GM19193 (cell line): ENCODE data around the gene APLP2.

Experiments used
- POLR2A ChIP-seq: IDR thresholded peaks from 4 replicates; pipeline ENCODE4 v1.6.1; 2011; ENCODE audit not compliant: insufficient read depth, insufficient read length; ENCODE audit errors: extremely low read depth

The APLP2 gene

DNA sequence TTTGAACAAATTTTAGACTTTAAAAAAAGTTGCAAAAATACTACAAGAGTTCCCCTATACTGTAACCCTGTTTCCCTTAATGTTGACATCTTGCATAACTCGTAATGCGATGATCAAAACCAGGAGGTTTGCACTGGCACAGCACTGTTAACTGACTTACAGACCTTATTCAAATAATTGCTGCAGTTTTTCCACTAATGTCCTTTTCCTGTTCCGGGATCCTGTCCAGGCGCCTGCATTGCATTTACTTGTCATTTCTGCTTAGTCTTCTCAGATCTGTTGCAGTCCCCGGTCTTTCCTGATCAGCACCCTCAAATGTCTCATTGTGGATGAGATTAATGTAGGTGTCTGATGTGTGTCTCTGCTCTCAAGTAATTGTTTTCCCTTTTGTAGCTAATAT lies 32.0 kb downstream of the APLP2 start:
- TF ChIP-seq POLR2A: no peak

DNA sequence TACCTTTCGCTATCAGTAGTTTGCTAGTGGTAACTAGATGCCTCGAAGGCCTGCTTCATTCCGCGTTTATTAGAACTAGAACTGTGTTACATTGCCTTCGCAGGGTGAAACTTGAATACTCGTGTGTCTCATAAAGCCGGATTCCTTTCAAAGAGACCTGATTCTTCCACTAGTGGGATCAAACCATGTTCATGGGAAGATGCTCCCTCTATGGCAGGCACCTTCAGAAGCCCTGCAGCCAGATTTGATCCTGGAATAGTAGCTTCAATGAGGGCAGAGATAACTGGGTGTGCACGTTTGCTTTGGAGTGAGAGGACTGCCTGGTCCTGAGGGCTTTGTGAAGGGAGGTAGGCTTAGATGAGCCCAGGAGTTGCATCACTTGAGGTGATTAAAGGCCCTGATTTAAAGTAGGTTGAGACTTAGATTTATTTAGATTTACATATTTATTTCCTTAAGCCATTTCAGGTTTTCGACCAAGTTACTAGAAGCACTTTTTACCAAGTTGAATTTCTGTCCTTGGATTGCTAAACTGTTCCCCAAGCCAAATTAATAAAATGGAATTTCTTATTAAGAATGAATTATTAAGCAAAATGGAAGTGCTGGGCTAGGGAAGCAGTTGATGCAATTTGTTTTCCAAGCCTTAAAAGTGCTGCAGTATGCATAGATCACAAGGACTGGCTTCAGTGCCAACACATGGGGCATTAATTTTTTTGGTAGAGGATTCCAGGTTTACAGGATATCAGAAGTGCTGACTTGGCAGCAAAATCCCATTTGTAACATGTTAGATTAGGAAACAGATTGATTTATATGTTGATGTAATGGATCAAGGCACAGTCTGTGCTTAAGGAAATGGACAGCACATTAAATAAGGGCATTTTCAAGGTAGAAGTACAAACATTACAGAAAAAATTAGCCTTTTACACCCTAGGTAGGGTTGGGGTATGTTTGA lies 32.9 kb downstream of the APLP2 start:
- no peak for TF ChIP-seq POLR2A

DNA sequence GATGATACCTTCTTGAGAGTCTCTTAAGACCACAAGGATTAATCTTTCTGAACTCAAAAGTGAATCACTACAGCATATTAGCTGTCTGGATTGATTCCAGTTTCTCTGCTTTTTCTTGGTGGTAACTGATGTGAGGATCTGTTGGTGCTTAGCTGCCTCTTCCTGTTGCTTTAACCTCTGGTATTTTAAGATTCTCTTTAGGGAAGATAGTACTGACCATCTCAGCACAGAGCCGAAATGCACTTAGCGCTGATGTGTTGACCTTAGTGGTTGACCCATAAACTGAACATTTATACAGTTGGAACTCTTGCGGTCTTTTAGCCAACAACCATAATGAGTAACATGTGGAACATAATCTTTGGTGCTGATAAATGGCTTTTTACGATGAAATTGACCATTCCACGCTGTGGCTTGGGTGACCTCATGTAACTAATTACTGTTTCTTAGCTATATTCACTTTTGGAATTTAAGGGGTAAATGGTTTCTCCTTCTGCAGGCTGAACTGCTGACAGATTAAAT lies 33.7 kb downstream of the APLP2 start:
- no peak for TF ChIP-seq POLR2A

DNA sequence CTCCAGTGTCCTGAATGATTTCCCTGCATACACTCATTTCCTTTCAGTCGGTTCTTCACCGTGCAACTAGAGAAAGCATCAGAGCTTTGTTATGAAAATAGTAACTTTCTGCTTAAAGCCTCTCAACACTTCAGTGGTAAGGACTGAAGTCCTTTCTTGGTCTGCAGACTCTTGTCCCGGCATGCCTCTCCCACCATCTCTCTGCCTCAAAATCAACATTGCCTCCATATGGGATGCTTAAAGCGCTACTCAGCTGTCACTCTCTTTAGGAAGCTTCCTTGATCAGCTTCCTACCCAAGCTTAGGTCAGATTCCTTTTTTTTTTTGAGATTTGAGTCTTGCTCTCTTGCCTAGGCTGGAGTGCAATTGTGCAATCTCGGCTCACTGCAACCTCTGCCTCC lies 36.7 kb downstream of the APLP2 start:
- no peak for TF ChIP-seq POLR2A

DNA sequence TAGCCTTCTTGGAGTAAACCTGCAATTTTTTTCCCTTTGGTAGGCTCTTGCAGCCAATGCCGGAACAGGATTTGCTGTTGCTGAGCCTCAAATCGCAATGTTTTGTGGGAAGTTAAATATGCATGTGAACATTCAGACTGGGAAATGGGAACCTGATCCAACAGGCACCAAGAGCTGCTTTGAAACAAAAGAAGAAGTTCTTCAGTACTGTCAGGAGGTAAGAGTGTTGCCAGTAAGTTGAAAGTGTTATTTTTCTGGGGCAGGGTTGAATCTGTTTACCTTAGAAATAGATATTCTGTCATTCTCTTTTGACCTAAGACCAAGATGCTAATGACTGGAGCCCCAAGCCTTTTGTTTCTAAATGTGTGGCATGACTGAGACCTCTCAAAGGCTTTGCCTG lies 39.7 kb downstream of the APLP2 start:
- TF ChIP-seq POLR2A: no peak

DNA sequence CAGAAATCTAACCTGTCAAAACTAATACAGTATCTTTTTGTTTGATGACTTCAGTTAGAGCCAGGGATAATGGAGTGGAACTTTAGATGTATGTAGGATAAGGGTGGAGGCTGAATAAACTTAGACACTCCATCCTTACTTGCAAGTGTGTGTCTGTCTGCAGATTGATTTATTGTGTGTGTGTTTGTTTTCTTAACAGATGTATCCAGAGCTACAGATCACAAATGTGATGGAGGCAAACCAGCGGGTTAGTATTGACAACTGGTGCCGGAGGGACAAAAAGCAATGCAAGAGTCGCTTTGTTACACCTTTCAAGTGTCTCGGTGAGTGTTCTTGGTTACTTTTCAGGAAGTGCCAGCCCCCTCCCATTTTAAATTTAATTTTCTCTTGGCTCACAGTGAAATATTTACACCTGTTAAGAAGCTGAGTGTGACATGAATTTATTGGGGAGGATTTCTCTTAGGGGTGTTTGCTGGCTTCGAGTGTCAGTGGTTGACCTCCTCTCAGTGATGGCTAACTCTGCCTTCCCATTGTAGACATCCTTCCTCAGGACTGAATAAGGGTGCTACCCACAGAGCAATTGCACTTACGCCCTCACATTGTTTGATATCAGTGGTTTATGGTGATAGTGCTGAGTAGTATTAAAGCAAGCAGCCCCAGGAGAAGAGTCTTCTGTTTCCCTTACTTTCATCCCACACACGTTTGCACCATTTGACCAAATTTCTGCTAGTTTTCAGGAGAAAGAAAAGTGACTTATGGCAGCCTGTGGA lies 40.8 kb downstream of the APLP2 start:
- TF ChIP-seq POLR2A: no peak

DNA sequence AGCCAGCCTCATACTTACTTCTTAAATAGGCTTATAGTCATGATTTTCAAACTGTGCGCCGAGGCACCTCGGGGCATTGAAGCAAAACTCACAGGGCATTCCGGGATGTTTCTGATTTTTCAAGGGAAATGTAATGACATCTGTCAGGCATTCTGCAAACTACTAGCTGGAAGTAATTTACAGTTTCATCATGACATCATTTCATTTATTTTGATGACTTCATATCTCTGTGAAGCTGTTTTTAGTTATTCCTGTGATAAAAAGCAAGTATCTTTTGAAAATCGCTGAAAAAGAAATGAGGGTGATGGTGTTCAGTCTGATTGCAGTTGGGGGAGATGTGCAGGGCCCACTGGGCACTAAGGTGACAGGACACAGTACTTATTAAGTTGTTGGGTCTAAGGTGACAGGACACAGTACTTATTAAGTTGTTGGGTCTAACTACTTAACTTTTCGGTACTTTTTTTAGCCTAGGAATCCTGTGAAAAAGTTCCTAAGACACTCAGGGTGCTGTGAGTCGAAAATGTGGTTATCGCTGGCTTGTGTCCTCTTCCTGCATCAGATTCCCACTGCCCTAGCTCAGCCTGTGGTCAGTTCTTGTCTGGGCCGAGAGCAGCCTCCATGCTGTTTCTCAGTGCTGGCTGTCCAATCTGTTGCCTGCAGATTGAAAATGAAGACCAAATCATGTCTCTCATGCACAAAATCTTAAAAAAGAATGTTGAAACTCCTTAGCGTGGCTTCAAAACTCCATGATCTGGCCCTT lies 42.6 kb downstream of the APLP2 start:
- TF ChIP-seq POLR2A: no peak

DNA sequence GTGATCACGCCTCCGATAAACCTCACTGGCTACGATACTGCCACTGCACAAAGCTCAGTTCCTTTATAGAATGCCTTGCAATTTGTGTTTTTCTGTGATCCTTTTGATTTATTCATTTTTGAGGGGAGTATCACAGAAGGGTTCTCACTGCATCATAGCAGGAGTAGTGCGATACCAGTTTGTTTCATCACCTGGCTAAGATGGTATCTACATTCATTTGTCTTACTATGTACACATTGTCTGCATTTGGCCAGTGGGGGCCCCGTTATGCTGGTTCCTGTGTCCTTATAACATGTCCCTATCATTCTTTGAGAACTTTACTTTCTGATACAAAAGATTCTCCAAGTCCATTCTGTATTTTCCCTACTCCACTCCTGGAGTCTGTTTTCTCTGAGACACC lies 44.6 kb downstream of the APLP2 start:
- TF ChIP-seq POLR2A: no peak

DNA sequence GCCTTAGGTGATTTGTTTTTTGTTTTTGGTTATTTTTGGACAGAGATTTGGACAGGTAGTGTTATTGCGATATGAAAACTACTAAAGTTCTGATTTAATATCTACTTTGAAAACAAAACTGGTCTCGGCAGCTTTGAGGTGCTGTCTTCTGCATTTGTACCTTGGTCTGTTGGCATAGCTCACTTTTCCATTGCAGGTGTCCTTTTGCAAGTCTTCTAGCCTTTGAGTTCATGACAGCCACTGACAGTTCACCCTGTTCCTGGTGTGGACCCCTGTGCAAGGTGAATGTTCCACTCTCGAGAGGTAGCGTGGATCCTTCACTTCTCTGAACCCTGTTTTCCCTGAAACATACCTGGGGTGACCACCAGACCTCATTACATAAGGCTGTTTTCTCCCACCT lies 45.0 kb downstream of the APLP2 start:
- TF ChIP-seq POLR2A: no peak

DNA sequence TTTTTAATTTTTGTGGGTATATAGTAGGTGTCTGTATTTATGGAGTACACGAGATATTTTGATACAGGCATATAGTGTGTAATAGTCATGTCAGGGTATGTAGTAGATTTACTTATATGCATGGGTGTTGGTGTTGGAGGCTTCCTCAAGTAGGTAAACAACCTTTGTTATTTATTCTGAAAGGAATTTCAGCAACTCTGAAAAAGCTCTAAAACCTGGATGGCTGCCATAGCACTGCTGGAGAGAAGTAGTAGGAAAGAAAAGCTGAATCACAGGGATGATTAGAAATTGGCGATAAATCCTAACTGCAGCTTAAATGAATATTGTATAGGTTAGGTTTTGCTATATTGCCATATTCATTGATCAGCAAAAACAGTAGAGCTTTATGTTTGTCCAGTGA lies 45.5 kb downstream of the APLP2 start:
- TF ChIP-seq POLR2A: no peak

DNA sequence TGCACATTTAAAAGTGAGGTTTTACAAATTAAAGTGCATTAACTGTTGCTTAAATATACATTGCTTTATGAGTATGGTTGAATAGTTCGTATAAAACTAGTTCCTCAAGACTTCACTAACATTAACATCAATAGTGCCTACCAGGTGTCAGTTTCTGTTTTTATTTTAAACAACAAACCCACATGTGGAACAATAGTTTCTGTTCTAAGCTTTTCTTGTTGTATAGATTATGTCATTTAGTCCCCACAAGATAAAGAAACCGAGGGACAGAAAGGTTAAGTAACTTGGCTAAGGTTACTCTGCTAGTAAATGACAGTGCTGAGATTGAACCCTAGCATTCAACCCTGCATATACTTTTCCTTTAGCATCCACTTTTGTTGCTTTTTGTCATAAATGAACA lies 48.5 kb downstream of the APLP2 start:
- TF ChIP-seq POLR2A: no peak

DNA sequence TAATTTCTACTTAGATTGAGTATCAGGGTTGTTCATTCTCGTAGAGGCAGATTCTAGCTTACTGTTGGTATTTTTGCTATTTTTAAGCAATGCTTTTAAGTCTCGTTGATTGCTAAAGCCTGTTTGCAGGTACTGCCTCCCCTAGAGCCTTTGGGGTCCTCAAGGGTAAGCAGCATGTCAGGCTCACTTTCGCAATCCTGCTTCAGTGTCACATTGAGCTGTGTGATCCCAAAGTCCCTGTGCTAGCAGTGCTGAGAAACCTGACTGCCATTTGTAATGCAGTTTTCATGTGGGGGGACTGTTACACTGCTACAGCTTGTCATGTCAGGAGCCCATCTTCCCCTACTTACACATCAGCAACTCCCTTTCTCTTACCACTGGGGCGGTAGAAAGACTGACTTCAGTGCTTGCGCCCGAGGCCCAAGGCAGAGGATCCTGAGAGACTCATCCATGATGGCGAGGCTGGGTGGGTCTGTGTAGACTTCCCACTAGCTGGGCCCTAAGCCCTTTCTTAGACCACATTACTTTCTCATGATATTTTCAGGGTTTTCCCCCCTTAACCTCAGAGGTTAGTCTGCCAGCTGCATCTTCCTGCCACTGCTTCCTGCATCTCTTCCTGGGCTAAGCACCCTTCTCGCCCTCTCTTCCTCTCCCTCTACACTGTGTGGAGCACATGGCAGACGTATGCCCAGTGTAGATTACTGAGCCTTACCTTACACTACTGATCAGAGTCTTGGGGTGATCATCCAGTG lies 49.1 kb downstream of the APLP2 start:
- TF ChIP-seq POLR2A: no peak

DNA sequence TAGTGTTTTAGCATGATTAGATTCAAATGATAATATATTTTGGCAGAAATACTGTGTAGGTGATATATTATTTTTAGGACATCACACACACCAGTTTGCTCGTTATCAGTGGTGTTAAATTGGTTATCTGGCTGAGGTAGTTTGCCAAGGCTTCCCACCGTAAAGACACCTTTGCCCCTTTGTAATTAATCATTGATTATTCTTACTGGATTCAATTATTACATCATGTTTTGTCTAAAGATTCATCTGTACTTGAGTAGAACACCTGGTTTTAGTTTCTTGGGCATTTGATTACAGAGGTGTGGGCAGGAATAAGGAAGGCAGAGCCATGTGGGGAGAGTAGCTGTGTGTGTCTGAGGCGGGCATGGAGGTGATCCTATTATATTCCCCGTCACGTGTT lies 50.4 kb downstream of the APLP2 start:
- no peak for TF ChIP-seq POLR2A

DNA sequence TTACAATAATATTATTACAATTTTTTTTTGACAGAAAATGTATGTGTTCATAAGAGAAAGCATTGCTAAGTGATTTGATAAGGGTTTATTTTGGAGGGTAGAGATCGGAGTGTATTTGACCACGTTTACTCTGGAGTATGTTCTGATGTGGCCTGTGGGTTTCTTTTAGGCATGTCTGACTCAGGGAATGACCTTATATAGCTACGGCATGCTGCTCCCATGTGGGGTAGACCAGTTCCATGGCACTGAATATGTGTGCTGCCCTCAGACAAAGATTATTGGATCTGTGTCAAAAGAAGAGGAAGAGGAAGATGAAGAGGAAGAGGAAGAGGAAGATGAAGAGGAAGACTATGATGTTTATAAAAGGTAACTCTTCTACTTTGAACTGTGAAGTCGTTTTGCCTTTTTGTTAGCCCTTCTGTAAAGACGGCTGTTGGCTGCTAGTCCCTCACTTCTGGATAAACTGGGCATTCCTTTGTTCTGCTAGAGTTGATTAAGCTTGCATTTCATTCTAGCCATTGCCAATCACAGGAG lies 51.8 kb downstream of the APLP2 start:
- TF ChIP-seq POLR2A: no peak

DNA sequence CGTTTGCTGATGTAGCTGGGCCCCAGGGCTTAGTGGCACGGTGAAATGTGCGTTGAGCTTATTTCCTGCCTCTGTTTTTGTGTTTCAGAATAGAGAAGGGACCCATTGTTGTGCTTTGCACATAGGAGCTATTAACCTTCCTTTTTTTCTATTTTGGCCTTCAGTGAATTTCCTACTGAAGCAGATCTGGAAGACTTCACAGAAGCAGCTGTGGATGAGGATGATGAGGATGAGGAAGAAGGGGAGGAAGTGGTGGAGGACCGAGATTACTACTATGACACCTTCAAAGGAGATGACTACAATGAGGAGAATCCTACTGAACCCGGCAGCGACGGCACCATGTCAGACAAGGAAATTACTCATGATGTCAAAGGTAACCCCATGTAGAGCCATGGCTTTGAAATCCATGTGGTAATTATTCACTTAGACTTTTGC lies 52.5 kb downstream of the APLP2 start:
- TF ChIP-seq POLR2A: no peak
